OCI-LY1 (cell line): ENCODE data around the gene KLK13.

Experiments
- H2AFZ ChIP-seq: fragments of 200-600 bp; sonication (generic), shearing (Covaris generic); 2 replicates; pipeline ENCODE4 v1.6.0; 2014; ENCODE audit warnings: antibody characterized with exemption, mild to moderate bottlenecking, low read length
- H3F3A ChIP-seq: fragments of 200-600 bp; sonication (generic), shearing (Covaris generic); 2 replicates; pipeline ENCODE4 v1.6.0; 2014; ENCODE audit warnings: mild to moderate bottlenecking, antibody characterized with exemption, low read length, moderate library complexity; ENCODE audit not compliant: insufficient read depth
- H3K27ac ChIP-seq: fragments of 200-600 bp; sonication (generic); 2 replicates; pipeline ENCODE4 v1.5.1; 2014; ENCODE audit warnings: low read length, mixed run types, mild to moderate bottlenecking, low read depth; ENCODE audit not compliant: poor library complexity, severe bottlenecking
- H3K27me3 ChIP-seq: fragments of 200-600 bp; sonication (generic); 2 replicates; pipeline ENCODE4 v1.6.0; 2014; ENCODE audit warnings: antibody characterized with exemption, mild to moderate bottlenecking, low read length, moderate library complexity; ENCODE audit not compliant: insufficient read depth
- H3K36me3 ChIP-seq: fragments of 200-600 bp; sonication (generic); 2 replicates; pipeline ENCODE4 v1.6.1; 2014; ENCODE audit warnings: mild to moderate bottlenecking, antibody characterized with exemption, low read length, moderate library complexity, mixed read lengths; ENCODE audit not compliant: insufficient read depth
- H3K4me1 ChIP-seq: fragments of 200-600 bp; sonication (generic); 2 replicates; pipeline ENCODE4 v1.5.1; 2014; ENCODE audit warnings: mild to moderate bottlenecking, low read length, moderate library complexity; ENCODE audit not compliant: insufficient read depth, severe bottlenecking
- H3K4me2 ChIP-seq: fragments of 200-600 bp; sonication (generic), shearing (Covaris generic); 2 replicates; pipeline ENCODE4 v1.6.1; 2014; ENCODE audit warnings: low read length
- H3K4me3 ChIP-seq: fragments of 200-600 bp; sonication (generic); 2 replicates; pipeline ENCODE4 v1.5.1; 2014; ENCODE audit warnings: low read length, low read depth, mild to moderate bottlenecking, mixed read lengths; ENCODE audit not compliant: poor library complexity, severe bottlenecking
- H3K79me2 ChIP-seq: fragments of 200-600 bp; shearing (Covaris generic); 2 replicates; pipeline ENCODE4 v1.6.1; 2016; ENCODE audit warnings: mixed run types, low read length, mixed read lengths; ENCODE audit not compliant: insufficient read depth
- H3K9ac ChIP-seq: fragments of 200-600 bp; sonication (generic), shearing (Covaris generic); 2 replicates; pipeline ENCODE4 v1.6.1; 2014; ENCODE audit warnings: mild to moderate bottlenecking, low read length, mixed read lengths
- H3K9me2 ChIP-seq: fragments of 200-600 bp; sonication (generic), shearing (Covaris generic); 2 replicates; pipeline ENCODE4 v1.6.1; 2014; ENCODE audit warnings: low read depth, mild to moderate bottlenecking, low read length, mixed read lengths
- H3K9me3 ChIP-seq: fragments of 200-600 bp; shearing (Covaris generic); 2 replicates; pipeline ENCODE4 v1.6.1; 2014; ENCODE audit warnings: low read length, mixed read lengths
- H4K20me1 ChIP-seq: fragments of 200-600 bp; sonication (generic), shearing (Covaris generic); 2 replicates; pipeline ENCODE4 v1.6.0; 2016; ENCODE audit warnings: mild to moderate bottlenecking, low read length; ENCODE audit not compliant: insufficient read depth
- EZH2 ChIP-seq: fragments of 200-600 bp; sonication (generic), shearing (Covaris generic); IDR thresholded peaks from 2 replicates; pipeline ENCODE4 v1.8.0; 2017; ENCODE audit warnings: borderline replicate concordance, mixed run types, mild to moderate bottlenecking, antibody characterized with exemption, low read length, moderate library complexity, mixed read lengths
- TF ChIP-seq, protein P1 (sequence below): fragments of 200-600 bp; sonication (generic), shearing (Covaris generic); IDR thresholded peaks from 2 replicates; pipeline ENCODE4 v1.5.1; 2017; ENCODE audit warnings: mild to moderate bottlenecking, antibody characterized with exemption, low read length, moderate library complexity, mixed read lengths

Gene KLK13, protein sequence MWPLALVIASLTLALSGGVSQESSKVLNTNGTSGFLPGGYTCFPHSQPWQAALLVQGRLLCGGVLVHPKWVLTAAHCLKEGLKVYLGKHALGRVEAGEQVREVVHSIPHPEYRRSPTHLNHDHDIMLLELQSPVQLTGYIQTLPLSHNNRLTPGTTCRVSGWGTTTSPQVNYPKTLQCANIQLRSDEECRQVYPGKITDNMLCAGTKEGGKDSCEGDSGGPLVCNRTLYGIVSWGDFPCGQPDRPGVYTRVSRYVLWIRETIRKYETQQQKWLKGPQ

DNA sequence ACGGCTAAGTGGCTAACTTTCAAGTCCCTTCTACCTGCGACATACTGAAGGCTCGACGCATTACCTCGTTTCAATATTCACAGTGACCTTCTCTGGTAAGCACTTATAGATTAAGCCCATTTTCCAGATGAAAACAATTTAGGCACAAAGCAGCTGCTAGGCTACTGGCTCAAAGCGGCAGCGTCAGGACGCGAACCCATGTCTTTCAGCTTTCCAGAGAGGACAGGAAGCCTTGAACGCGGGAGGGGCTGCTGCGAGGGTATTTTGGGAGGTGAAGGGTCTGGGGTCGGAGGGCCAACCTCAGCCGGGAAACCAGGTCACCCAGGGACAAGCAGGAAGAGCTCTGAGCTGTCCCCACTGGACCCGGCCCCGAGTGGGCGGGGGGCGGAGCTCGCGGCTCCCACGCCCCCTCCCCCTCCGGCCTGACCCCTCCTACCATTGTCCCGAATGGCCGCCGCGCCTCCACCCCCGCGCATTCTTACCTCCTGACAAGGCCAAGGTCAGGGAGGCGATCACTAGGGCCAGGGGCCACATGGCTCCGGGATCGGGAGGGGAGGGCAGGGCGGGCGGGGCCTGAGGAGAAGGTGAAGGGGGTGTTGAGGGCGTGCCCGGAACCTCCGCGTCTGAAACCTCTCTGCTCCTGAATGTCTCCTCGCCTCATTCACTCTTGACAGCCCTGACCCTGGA is at the start of gene KLK13:
KLK13 (minus strand) TSS at position 559 of the 687 bp plus-strand sequence; CDS start at position 534, 25 bp downstream.
- Histone ChIP-seq H3K9me3 (no peaks in the 10 kb centered on the region), H3K9me2 (no peaks in the 10 kb centered on the region), H3K4me2 (no peak within 1 kb of the TSS), H3K9ac (no peak within 1 kb of the TSS), H3K27me3 (no peaks in the 10 kb centered on the region; the same call in none of the 2 replicates), H3K4me1 (no peaks in the 10 kb centered on the region), H3F3A (no peaks in the 10 kb centered on the region), H4K20me1 (no peaks in the 10 kb centered on the region), H3K27ac (no peak within 1 kb of the TSS), H3K36me3 (no peaks in the 10 kb centered on the region), H3K4me3 (no peak within 1 kb of the TSS), H2AFZ (no peak within 1 kb of the TSS), H3K79me2 (no peaks in the 10 kb centered on the region)
- no peak for TF ChIP-seq EZH2
- TF ChIP-seq, protein P1, sequence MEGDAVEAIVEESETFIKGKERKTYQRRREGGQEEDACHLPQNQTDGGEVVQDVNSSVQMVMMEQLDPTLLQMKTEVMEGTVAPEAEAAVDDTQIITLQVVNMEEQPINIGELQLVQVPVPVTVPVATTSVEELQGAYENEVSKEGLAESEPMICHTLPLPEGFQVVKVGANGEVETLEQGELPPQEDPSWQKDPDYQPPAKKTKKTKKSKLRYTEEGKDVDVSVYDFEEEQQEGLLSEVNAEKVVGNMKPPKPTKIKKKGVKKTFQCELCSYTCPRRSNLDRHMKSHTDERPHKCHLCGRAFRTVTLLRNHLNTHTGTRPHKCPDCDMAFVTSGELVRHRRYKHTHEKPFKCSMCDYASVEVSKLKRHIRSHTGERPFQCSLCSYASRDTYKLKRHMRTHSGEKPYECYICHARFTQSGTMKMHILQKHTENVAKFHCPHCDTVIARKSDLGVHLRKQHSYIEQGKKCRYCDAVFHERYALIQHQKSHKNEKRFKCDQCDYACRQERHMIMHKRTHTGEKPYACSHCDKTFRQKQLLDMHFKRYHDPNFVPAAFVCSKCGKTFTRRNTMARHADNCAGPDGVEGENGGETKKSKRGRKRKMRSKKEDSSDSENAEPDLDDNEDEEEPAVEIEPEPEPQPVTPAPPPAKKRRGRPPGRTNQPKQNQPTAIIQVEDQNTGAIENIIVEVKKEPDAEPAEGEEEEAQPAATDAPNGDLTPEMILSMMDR: no peak

GRCh38 chr19:51114087-51114729 is 49.3 kb upstream of the KLK13 start:
- no peaks in the 10 kb centered on the region for H3K4me1 ChIP-seq
- no peak overlapping the region for H3K9ac ChIP-seq
- TF ChIP-seq EZH2: no peak
- H3K4me2 ChIP-seq: no peak overlapping the region
- H3K9me3 ChIP-seq: no peaks in the 10 kb centered on the region
- H4K20me1 ChIP-seq: no peaks in the 10 kb centered on the region
- H3K36me3 ChIP-seq: no peaks in the 10 kb centered on the region
- no peak overlapping the region for H3K27ac ChIP-seq
- no peak overlapping the region for H2AFZ ChIP-seq
- no peaks in the 10 kb centered on the region for H3K79me2 ChIP-seq
- no peak overlapping the region for H3K4me3 ChIP-seq
- H3K9me2 ChIP-seq: no peaks in the 10 kb centered on the region
- no peaks in the 10 kb centered on the region for H3K27me3 ChIP-seq
- no peaks in the 10 kb centered on the region for H3F3A ChIP-seq

DNA sequence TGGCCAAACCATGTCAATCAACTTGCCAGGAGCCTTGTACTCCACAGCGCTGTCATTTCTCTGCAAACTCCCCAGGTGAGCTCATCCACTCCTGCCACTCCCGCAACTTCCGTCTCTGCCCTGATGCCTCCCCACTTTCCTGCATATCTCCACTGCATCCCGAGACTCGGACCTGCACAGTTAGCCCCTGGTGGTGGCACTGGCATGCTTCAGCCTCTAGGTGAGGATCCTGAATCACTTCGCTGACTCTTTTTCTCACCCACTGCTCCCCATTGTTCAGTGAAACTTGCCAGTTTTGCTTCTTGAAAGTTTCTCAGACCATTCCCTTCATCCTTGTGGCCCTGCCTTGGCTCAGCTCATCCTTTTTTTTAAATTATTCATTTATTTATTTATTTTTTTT is 46.7 kb upstream of the KLK13 start:
- Histone ChIP-seq H4K20me1 (no peaks in the 10 kb centered on the region), H3K4me2 (no peak overlapping the region), H3K9ac (no peak overlapping the region), H3K9me2 (no peaks in the 10 kb centered on the region), H3K4me3 (no peak overlapping the region), H3F3A (no peaks in the 10 kb centered on the region), H3K79me2 (no peaks in the 10 kb centered on the region), H3K27me3 (no peaks in the 10 kb centered on the region), H3K4me1 (peaks cover 14% of the 10 kb centered on the region), H3K27ac (no peak overlapping the region), H2AFZ (no peak overlapping the region), H3K36me3 (no peaks in the 10 kb centered on the region), H3K9me3 (no peaks in the 10 kb centered on the region)
- no peak for TF ChIP-seq EZH2
- TF ChIP-seq, protein P1: peak; percentile 29; the same call in 1 of the 2 replicates
